Stimulated activated naive B cell treated with anti-CD40 and anti-IgM and Interleukin-4, amounts not matched to agents 10 μg/mL and 1 μg/mL and 100 μg/mL, for 72 hours (primary cell): ENCODE results near the gene PTGER4.
"Not testable (repeated sequence)": the region's sequence is repeated elsewhere in the genome, so short reads cannot be mapped to it uniquely, and the experiment has no call there.

Source experiments
- ATAC-seq, 2 donors: fragments of 150-1000 bp; cut with Tn5 transposase; replicated peaks; 2 replicates each; pipeline ENCODE4 v1.10.0; 2021; ENCODE audit warnings: moderate library complexity in 1 of 2
- DNase-seq: peaks from one replicate; pipeline ENCODE4 v3.0.0; 2021
- H3K27ac Mint-ChIP-seq: one replicate; pipeline ENCODE4 v1.8.0; 2022; ENCODE audit warnings: mild to moderate bottlenecking, mixed read lengths
- H3K27me3 Mint-ChIP-seq, 2 donors: one replicate each; pipeline ENCODE4 v1.8.0; 2022; ENCODE audit warnings: mixed read lengths in 2 of 2
- H3K36me3 Mint-ChIP-seq, 2 donors: one replicate each; pipeline ENCODE4 v1.8.0; 2022; ENCODE audit warnings: mixed read lengths in 2 of 2, mild to moderate bottlenecking in 1 of 2
- H3K4me1 Mint-ChIP-seq, 2 donors: one replicate each; pipeline ENCODE4 v1.8.0; 2022; ENCODE audit warnings: mixed read lengths in 2 of 2, mild to moderate bottlenecking in 1 of 2
- H3K4me3 Mint-ChIP-seq, 2 donors: one replicate each; pipeline ENCODE4 v1.8.0; 2022; ENCODE audit warnings: mild to moderate bottlenecking in 2 of 2, mixed read lengths in 2 of 2, moderate library complexity in 1 of 2
- H3K9me3 Mint-ChIP-seq, 2 donors: one replicate each; pipeline ENCODE4 v1.8.0; 2022; ENCODE audit warnings: mixed read lengths in 2 of 2, mild to moderate bottlenecking in 1 of 2

The PTGER4 gene

DNA sequence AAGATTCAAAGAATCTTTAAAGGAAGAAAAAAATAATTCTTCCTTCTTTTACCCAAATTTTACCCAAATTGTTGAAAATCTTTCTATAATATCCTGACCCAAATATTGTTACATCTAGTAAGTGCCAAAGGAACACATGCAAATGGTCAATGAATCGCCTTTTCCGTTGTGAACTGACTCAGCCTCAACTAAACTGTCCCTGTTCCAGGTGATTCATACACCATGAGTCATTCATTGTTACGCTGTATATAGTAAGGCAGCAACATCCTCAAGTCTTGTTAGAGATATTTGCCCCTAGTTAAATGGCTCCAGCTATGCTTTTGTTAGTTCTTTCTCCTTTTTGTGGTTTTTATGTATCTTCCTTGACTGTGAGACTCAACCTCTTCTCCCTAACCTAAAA is 9.7 kb downstream of the PTGER4 start:
- Mint-ChIP-seq H3K4me1 (peaks cover 24 to 67% of the 10 kb centered on the region in 2 donors), H3K4me3 (peak overlapping the region in 1 of 2 donors; percentile 53), H3K9me3 (no peaks in the 10 kb centered on the region), H3K27ac (peak overlapping the region; percentile 67), H3K36me3 (peaks cover 33 to 69% of the 10 kb centered on the region in 2 donors), H3K27me3 (no peaks in the 10 kb centered on the region)
- ATAC-seq (peak; percentile 81 to 85), DNase-seq (no peak)

DNA sequence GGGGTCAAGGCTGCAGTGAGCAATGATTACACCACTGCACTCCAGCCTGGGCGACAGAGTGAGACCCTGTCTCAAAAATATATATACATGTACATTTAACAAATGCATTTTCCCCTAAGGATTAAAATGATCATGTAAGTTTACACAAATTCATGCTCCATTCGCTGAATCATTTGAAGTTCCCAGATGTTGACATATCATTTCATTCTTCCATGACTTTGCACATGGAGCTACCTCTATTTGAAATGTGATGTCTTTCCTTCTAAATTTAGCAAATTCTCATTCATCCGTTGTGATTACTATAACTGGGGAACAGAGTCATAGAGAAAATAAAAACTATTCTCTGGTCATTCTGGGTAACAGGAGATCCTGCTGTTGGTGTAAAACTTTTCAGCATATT is 10.6 kb downstream of the PTGER4 start:
- no peaks in the 10 kb centered on the region for H3K9me3 Mint-ChIP-seq
- ATAC-seq (no peak), DNase-seq (no peak)
- H3K27me3 Mint-ChIP-seq: no peaks in the 10 kb centered on the region
- H3K4me1 Mint-ChIP-seq: peaks cover 24 to 58% of the 10 kb centered on the region in 2 donors
- H3K36me3 Mint-ChIP-seq: peaks cover 39 to 74% of the 10 kb centered on the region in 2 donors
- no peak overlapping the region for H3K4me3 Mint-ChIP-seq
- peak overlapping the region; percentile 5 for H3K27ac Mint-ChIP-seq

DNA sequence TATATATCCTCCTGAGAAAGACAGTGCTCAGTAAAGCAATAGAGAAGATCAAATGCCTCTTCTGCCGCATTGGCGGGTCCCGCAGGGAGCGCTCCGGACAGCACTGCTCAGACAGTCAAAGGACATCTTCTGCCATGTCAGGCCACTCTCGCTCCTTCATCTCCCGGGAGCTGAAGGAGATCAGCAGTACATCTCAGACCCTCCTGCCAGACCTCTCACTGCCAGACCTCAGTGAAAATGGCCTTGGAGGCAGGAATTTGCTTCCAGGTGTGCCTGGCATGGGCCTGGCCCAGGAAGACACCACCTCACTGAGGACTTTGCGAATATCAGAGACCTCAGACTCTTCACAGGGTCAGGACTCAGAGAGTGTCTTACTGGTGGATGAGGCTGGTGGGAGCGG is 12.2 kb downstream of the PTGER4 start:
- Mint-ChIP-seq H3K36me3 (peaks cover 54 to 74% of the 10 kb centered on the region in 2 donors), H3K9me3 (no peaks in the 10 kb centered on the region), H3K4me1 (peaks cover 20 to 51% of the 10 kb centered on the region in 2 donors), H3K27me3 (no peaks in the 10 kb centered on the region), H3K27ac (peak overlapping the region; percentile 62), H3K4me3 (no peak overlapping the region)
- DNase-seq: no peak
- ATAC-seq: no peak

DNA sequence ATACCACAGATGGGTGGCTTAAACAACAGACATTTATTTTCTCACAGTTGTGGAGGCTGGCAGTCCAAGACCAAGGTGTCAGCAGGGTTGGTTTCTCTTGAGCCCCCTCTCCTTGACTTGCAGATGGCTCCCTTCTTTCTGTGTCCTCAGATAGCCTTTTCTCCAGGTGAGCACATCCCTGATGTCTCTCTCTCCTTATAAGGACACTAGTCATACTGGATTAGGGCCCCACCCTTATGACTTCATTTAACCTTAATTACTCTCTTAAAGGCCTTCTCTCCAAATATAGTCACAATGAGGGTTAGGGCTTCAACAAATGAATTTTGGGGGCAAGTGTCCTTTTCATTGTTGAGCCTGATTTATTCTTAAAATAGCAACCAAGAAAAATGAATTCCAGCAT is 14.7 kb downstream of the PTGER4 start:
- DNase-seq (no peak), ATAC-seq (no peak)
- Mint-ChIP-seq H3K36me3 (peaks cover 45 to 68% of the 10 kb centered on the region in 2 donors), H3K27ac (no peak overlapping the region), H3K4me1 (peaks cover 8 to 27% of the 10 kb centered on the region in 2 donors), H3K4me3 (no peak overlapping the region), H3K9me3 (no peaks in the 10 kb centered on the region), H3K27me3 (no peaks in the 10 kb centered on the region)

DNA sequence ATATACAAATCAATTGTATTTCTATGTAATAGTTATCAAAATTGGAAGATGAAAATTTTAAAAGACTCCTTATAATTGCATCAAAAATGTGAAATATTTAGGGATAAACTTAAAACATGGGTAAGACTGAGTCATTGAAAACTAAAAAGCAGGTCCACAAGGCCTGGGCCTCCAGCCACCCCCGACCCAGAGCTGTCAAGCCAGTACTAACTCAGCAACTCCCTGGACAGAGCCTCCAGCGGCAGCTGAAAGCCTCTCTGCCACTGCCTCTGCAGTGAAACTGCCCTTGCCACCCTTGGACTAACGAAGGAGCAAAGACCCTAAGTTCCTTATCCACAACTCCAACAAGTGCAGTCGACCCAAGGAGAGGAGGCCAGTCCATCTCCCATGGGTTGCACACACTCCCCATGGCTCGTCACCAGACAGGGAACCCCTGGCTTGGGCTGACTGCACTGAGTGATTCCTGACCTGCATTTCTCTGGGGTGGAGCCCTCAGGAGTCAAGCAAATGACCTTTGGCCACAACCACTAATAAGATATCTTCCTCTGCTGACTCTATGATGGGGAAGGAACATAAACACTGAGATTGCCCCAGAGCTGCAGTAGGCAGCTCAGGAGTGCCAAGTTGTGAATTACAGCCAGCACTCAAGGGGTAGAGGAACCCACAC is 20.5 kb downstream of the PTGER4 start:
- Mint-ChIP-seq H3K36me3 (peaks cover 64 to 76% of the 10 kb centered on the region in 2 donors), H3K9me3 (peaks cover 28 to 37% of the 10 kb centered on the region in 2 donors)

DNA sequence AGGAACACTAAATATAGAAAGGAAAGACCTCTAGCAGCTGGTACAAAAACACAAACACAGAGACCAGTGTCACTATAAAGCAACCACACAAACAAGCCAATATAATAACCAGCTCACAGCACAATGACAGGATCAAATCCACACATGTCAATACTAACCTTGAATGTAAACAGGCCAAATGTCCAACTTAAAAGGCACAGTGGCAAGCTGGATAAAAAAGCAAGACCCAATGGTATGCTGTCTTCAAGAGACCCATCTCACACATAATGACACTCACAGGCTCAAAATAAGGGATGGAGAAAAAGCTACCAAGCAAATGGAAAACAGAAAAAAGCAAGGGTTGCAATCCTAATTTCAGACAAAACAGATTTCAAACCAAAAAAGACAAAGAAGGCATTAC is 22.3 kb downstream of the PTGER4 start:
- H3K4me3 Mint-ChIP-seq, H3K4me1 Mint-ChIP-seq, ATAC-seq, H3K27me3 Mint-ChIP-seq, H3K27ac Mint-ChIP-seq, DNase-seq: not testable (repeated sequence)
- Mint-ChIP-seq H3K36me3 (peaks cover 55 to 76% of the 10 kb centered on the region in 2 donors), H3K9me3 (peaks cover 31 to 40% of the 10 kb centered on the region in 2 donors)

More for the DNA sequence above, 20.5 kb downstream of the PTGER4 start:
- H3K27me3 Mint-ChIP-seq: no peaks in the 10 kb centered on the region
- ATAC-seq (no peak), DNase-seq (no peak)
- H3K27ac Mint-ChIP-seq: no peak overlapping the region
- peaks cover 0 to 6% of the 10 kb centered on the region in 2 donors for H3K4me1 Mint-ChIP-seq
- no peak overlapping the region for H3K4me3 Mint-ChIP-seq

DNA sequence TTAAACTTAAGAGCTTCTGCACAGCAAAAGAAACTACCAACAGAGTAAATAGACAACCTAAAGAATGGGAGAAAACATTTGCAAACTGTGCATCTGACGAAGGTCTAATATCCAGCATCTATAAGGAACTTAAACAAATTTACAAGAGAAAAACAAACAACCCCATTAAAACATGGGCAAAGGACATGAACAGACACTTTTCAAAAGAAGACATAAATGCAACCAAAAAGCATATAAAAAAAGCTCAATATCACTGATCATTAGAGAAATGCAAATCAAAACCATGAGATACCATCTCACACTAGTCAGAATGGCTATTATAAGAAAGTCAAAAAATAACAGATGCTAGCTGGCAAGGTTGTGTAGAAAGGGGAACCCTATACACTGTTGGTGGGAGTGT is 25.8 kb downstream of the PTGER4 start:
- ATAC-seq, H3K27me3 Mint-ChIP-seq, H3K27ac Mint-ChIP-seq: not testable (repeated sequence)

DNA sequence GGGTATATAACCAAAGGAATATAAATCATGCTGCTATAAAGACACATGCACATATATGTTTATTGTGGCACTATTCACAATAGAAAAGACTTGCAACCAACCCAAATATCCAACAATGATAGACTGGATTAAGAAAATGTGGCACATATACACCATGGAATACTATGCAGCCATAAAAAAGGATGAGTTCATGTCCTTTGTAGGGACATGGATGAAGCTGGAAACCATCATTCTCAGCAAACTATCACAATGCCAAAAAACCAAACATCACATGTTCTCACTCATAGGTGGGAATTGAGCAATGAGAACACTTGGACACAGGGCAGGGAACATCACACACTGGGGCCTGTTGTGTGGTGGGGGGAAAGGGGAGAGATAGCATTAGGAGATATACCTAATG is 30.9 kb downstream of the PTGER4 start:
- not testable (repeated sequence) for ATAC-seq, H3K4me1 Mint-ChIP-seq, H3K9me3 Mint-ChIP-seq, H3K27ac Mint-ChIP-seq, H3K27me3 Mint-ChIP-seq, H3K4me3 Mint-ChIP-seq, DNase-seq
- H3K36me3 Mint-ChIP-seq: peaks cover 27 to 43% of the 10 kb centered on the region in 2 donors

More for the DNA sequence above, 25.8 kb downstream of the PTGER4 start:
- peaks cover 66 to 86% of the 10 kb centered on the region in 2 donors for H3K36me3 Mint-ChIP-seq
- not testable (repeated sequence) for H3K4me1 Mint-ChIP-seq, H3K4me3 Mint-ChIP-seq, DNase-seq
- peaks cover 34 to 43% of the 10 kb centered on the region in 2 donors for H3K9me3 Mint-ChIP-seq

DNA sequence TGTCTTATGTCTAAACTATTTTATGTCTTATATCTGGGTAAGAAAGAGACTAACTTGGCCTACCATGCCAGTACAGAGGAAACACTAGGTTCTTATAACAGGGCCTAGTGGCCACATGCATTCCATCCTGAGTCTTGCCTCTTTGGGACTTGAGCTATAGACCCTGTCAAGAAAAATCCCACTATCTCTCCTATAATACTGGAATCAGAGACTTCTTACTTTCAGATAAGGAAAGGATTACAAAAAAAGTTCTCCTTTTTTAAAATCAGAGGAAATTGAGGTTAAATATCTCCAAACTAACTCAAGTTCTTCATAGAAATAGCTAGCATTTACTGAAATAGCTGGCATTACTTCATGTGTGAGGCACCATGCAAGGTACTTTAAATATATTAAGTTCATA is 34.3 kb downstream of the PTGER4 start:
- Mint-ChIP-seq H3K4me1 (peaks cover 3 to 6% of the 10 kb centered on the region in 2 donors), H3K9me3 (peaks cover 3% of the 10 kb centered on the region in 2 donors), H3K36me3 (peaks cover 18 to 27% of the 10 kb centered on the region in 2 donors), H3K27ac (no peak overlapping the region), H3K27me3 (no peaks in the 10 kb centered on the region), H3K4me3 (no peak overlapping the region)
- no peak for ATAC-seq
- no peak for DNase-seq

DNA sequence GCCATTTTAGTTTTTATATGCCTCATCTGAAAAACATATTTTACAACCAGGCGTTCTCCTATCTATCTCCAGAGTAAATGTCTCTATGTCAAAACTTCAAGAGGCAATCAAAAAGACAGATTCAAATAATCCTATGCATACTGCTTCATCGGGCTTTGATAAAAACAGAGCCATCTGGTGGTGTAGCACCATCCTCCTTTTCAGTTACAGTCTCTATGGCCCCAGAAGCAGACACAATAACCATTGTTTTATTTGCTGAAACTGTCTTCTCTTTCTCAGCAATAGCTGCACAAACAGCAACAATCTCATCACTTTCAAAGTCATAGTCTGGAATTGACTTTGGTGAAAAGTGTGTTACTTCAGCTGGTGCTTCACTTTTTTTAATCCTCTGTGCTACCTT is 36.3 kb downstream of the PTGER4 start:
- Mint-ChIP-seq H3K4me3 (no peak overlapping the region), H3K27me3 (no peaks in the 10 kb centered on the region), H3K9me3 (peaks cover 1% of the 10 kb centered on the region in 2 donors), H3K36me3 (peaks cover 10 to 28% of the 10 kb centered on the region in 2 donors), H3K4me1 (peaks cover 2 to 6% of the 10 kb centered on the region in 2 donors), H3K27ac (no peak overlapping the region)
- ATAC-seq: no peak
- no peak for DNase-seq

DNA sequence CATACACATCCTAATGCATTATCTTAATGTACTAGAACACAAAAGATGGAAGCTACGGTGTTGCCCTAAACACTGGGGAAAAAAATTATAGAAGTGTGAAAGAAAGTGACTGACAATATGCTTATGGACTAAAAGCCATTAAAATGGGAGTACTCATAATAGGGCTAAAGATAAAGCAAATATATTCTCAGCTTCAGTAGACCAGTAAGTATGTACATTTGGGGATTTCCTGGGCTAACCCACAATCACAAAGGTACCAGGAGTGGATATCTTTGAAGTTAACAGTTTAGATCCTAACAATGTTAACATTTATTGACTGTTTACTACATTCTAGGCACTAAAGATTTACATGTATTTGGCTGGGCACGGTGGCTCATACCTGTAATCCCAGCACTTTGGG is 36.9 kb downstream of the PTGER4 start:
- no peak overlapping the region for H3K27ac Mint-ChIP-seq
- ATAC-seq: no peak
- H3K27me3 Mint-ChIP-seq: no peaks in the 10 kb centered on the region
- no peak overlapping the region for H3K4me3 Mint-ChIP-seq
- peaks cover 2 to 6% of the 10 kb centered on the region in 2 donors for H3K4me1 Mint-ChIP-seq
- peaks cover 16 to 34% of the 10 kb centered on the region in 2 donors for H3K36me3 Mint-ChIP-seq
- H3K9me3 Mint-ChIP-seq: peaks cover 5 to 7% of the 10 kb centered on the region in 2 donors
- DNase-seq: no peak

DNA sequence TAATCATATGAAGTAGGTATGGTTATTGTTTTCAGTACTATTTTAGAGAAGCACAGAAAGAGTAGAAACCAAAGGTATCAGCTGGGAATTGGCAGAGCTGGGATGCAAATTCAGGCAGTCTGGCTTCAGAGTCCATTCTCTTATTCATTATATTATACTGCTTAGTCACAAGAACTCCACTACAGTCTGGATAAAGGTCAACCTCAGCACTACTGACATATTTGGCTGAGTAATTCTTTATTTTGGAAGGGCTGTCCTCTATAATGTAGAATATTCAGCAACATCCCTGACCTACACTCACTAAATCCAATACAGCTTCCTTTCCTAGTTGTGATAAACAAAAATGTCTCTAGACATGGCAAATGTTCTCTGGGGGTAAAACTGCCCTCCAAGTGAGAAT is 37.6 kb downstream of the PTGER4 start:
- Mint-ChIP-seq H3K27me3 (no peaks in the 10 kb centered on the region), H3K36me3 (peaks cover 18 to 38% of the 10 kb centered on the region in 2 donors)
- DNase-seq: no peak

DNA sequence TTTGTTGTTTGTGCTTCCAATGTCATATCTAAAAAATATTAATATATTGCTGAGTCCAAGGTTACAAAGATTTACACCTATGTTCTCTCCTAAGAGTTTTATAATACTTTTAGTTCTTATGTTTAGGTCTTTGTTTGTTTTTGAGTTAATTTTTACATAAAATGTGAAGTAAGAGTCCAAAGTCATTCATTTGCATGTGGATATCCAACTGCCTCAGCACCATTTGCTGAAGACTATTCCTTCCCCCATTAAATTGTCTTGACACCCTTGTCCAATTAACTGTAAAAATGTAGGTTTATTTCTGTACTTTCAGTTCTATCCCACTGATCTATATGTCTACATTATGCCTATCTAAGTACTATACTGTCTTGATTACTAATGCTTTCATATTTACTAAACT is 40.4 kb downstream of the PTGER4 start:
- DNase-seq (no peak), ATAC-seq (no peak)
- Mint-ChIP-seq H3K4me3 (no peak overlapping the region), H3K4me1 (peaks cover 2 to 6% of the 10 kb centered on the region in 2 donors), H3K27ac (no peak overlapping the region), H3K36me3 (peaks cover 24 to 43% of the 10 kb centered on the region in 2 donors), H3K9me3 (peaks cover 5 to 8% of the 10 kb centered on the region in 2 donors), H3K27me3 (no peaks in the 10 kb centered on the region)

More for the DNA sequence above, 37.6 kb downstream of the PTGER4 start:
- Mint-ChIP-seq H3K9me3 (peaks cover 5 to 8% of the 10 kb centered on the region in 2 donors), H3K27ac (no peak overlapping the region), H3K4me1 (peaks cover 2 to 6% of the 10 kb centered on the region in 2 donors), H3K4me3 (no peak overlapping the region)
- no peak for ATAC-seq

DNA sequence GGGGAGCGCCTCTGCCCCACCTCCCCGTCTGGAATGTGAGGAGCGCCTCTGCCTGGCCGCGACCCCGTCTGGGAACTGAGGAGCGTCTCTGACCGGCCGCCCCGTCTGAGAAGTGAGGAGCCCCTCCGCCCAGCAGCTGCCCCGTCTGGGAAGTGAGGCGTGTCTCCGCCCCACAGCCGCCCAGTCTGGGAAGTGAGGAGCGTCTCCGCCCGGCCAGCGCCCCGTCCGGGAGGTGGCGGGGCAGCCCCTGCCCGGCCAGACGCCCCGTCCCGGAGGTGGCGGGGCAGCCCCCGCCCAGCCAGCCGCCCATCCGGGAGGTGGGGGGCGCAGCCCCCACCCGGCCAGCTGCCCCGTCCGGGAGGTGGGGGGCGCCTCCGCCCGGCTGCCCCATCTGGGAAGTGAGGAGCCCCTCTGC is 42.8 kb downstream of the PTGER4 start:
- not testable (repeated sequence) for H3K27me3 Mint-ChIP-seq, H3K9me3 Mint-ChIP-seq, DNase-seq, ATAC-seq, H3K4me1 Mint-ChIP-seq, H3K27ac Mint-ChIP-seq, H3K4me3 Mint-ChIP-seq
- peaks cover 29 to 49% of the 10 kb centered on the region in 2 donors for H3K36me3 Mint-ChIP-seq

DNA sequence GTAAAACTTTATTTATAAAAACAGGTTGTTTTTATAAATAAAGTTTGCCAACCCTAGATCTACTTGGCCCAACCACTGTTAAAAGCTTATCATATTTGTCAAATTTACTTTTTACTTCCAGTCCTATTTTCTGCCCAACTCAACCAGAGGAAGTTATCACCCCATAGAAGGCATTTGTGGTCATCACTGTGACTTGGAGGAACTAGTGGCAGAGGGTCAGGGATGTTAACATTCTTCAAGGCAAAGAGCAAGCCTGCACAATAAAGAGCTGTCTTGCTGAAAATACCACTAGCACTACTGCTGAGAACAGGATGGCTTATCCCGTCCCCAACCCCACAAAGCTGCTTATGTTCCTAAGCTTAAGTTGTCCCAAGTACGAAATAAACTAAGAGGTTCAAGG is 53.7 kb downstream of the PTGER4 start:
- Mint-ChIP-seq H3K27ac (no peak overlapping the region), H3K27me3 (no peaks in the 10 kb centered on the region), H3K36me3 (peaks cover 7 to 21% of the 10 kb centered on the region in 2 donors), H3K9me3 (no peaks in the 10 kb centered on the region), H3K4me1 (peaks cover 15 to 35% of the 10 kb centered on the region in 2 donors), H3K4me3 (no peak overlapping the region)
- DNase-seq (no peak), ATAC-seq (no peak)
